GM21737 (cell line): ENCODE results near the gene ELMO1.

Source experiments
- ATAC-seq: cut with Tn5 transposase; IDR thresholded peaks from one replicate; pipeline ENCODE4 v1.9.1; 2021; ENCODE audit warnings: mild to moderate bottlenecking, moderate library complexity; ENCODE audit not compliant: unreplicated experiment

ELMO1 gene

DNA sequence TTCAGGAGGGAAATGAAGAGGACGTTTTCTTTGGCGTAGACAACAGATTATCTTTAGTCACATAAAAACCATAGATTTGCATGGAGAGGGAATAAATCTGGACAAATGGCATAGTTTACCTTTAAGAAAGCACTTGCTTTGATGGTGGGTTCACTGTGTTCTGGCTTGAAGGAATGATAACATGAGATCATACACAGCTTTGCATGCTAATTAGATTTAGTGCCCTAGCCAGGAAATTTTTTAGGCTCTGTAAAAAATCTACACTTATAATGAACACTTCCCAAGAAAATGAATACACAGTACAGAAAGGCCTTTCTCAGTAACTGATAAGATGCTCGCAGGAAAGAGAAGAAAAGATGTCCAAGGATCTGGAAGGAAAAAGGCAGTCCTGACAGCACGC lies 506.1 kb downstream of the ELMO1 start:
- no peak for ATAC-seq

DNA sequence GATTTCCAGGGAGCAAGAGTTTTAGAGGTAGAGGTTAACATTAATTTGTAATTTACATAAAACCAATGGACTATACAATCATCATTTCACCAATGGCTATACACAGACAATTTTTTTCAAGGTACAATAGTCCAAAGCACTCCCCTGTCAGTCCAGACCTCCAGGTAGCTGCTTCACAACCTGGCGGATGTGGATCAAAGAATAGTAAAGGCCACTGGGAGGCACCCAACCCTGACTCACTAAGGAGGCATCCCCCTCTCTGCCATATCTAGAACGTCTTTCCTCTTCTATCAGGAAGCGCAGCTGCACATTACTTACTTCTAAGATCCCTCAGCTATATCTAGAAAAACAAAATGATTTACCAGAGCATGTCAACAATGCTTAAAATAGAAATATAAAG lies 506.6 kb downstream of the ELMO1 start:
- ATAC-seq: no peak

DNA sequence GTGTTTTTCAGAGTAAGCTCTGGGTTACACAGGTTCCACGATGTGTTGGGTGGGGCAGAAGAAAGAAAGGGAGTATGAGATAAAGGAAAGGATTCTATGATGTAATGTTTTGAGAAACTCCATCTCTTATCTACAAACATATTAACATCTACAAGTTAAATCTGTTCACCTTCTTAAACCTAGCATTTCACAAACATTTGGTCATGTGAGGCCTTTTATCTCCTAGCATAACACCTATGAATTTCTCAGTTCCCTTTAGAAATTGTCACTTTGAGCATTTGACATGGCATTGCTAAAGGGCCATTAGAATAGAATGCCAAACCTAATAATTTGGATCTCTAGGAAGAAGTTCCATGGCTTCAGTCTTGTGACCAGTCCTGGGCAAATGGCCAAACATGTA lies 507.3 kb downstream of the ELMO1 start:
- no peak for ATAC-seq

DNA sequence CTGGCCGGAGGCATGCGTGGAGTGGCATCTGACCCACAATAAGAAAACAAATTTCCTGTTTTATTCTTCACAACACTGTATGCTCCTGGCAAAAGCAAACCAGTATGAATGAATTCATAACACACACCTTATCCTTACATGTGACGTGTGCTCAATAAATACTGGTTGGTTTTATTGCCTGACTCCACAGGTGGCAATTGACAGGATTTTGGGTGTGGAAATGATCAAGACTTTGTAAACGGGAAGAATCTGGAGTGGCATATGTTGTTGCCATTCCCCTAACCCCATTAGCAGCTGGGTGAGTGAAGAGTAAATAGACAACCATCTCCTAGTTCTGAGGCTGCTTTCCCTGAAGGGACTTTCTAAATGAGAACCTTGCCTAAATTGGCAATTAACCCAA lies 508.8 kb downstream of the ELMO1 start:
- ATAC-seq: no peak

DNA sequence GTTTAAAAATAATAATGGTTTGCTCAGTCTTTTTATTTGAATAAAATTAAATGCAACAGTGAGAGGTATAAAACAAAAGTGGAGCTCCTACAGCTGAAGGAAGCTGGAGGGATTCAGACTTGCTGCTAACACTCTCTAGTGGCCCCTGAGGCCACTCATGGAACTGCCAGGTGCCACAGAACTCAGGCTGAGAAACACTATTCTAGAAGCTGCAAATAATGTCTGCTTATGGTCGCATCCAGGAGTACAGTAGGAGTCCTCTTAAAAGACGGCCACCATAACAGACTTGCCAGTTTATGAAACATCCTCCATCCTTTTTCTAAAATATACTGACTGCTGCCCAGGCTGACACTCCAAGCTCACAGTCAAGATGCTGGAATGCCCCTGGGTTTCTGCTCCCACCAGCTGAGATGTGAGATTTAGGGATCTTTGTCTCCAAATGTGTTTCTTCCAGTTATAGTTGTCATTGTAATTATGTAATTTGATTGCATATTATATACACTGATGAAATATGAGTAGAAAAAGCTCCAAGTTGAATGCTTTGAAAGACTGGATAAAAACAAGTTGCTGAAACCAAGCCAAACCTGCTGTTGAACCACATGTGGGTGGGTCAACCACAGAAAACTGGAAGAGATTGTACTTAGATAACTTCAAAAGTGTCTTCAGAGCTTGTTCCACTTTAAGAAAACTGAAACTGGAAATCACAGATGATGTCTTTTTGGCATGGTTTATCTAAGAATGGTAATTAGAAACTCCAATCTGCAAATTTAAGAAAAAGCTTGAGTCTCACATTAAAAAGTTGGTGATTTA lies 510.7 kb downstream of the ELMO1 start:
- no peak for ATAC-seq

DNA sequence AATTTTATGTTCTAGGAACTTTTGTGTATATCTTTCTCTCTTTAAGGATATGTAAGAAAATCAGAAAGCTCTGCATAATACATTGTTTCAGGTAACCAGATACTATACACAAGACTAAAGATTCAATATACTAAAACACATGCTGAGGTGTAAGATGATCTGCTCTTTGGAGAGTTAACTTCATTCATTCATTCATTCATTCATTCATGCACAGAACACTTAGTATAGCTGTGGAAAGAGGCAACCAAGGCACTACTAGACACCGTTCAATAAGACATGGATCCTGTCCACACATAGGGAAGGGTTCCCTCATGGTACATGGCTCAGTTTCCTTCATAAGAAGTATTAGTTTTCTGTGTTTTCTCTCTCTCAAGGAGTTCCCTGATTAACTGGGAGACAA lies 516.8 kb downstream of the ELMO1 start:
- ATAC-seq: no peak

DNA sequence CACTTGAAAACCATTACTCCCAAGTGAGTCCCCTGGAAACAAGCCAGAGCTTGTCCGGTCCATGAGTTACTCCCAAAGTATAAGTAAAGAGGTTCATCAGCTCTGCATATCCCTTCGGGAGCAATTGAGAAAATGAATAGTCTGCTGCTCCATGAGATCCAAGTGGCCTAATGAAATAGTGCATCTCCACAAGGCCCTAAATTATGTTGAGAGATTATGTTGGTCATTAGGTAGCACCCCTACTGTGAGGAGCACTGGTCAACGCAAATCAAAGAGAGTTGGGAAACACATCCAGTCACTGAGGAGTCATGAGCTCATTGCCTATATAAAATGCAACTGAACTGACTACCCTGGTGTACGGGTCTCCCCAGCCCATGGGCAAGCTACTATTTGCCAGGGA lies 518.9 kb downstream of the ELMO1 start:
- ATAC-seq: no peak

DNA sequence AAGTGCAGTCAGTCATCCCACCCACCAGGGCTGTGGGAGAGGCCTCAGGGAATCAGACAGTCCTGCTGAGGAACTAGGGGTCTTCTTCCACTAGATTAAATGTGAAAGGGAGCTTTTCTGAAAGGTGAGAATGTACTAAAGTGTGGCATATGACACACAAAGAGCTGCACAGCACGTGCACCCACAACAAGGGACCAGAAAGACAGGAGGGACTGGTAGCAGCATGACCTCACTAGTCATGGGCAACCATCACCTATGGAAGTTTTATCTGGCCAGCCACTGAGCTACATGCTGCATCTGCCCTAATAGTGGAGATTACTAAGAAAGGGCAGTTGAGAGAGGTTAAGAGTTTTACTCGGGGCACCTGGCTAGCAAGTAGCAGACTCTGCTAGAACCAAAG lies 519.9 kb downstream of the ELMO1 start:
- ATAC-seq: no peak

DNA sequence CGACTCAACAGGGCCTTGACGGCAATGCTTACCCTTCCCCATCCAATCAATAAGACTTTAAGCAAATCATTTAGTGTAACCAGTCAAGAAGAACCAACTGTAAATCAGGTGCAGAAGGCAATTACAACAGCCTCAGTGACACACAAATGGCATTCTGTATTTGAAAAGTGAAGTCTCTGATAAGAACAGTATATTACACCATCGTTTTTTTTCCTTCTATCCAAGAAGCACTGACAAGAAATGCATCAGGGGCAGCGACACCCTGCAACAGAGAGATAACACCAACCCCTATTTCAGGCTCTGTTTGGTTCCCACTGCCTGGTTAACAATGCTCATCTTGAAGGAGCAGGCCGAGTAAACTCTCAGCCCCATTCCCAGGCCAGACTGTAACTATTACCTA lies 520.4 kb downstream of the ELMO1 start:
- ATAC-seq: no peak

DNA sequence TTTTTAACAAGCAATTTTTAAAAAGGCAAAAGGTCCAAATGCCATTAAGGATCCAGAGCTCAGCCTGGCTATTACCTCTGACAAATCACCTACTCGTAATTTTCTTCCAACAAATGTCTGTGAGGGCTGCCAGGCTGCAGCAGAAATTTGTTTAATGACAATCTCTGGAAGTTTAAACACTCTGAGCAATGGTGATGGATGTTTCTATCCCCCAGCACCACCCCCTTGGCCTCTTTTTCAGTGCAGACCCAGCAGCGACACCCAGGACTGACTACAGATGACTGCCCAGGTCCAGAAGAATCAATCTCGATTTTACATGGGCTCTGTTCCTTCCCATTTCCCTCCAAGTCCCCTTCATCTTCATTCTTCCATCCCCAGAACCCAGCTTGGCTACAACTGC lies 523.0 kb downstream of the ELMO1 start:
- ATAC-seq: no peak

DNA sequence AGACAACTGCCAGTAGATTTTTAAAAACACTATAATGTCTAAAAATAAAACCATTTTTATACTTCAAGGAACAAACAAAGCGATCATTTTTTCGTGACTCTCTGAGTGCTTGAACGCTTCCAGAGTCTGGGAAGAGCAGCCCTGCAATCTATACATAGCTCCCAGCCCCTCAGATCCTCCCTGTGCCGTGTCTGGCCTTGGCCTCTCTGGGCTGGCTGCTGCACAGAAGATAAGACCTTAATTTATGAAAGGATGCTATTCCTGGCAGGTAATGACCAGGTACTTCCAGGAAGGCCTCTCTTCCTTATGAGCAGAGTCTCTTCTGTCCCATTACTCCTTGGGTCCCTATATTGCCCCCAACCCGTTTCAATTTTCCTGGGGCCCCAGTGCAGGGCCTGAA lies 523.5 kb downstream of the ELMO1 start:
- no peak for ATAC-seq

DNA sequence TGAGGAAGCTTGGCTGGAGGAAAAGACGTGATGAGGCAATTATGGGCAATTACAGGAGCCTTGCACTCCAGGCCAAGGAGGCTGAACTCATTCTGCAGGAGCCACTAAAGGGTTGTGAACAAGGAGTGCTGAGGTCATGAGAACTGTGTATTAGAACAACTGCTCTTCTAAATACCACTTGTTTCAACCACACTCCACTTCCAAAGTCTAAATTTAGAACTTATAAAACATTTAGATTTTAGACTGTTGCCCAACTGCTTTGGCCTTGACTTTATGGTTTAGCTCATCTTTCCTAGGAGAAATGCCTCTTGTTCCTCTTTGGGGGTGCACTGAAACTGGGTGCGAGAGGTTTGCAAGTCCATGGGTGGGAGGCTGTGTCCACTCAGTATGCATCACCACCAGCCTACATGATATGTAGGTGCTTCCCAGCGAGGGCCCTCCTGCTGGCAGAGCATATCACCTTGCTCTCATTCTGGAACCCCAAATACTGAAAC lies 524.7 kb downstream of the ELMO1 start:
- no peak for ATAC-seq

DNA sequence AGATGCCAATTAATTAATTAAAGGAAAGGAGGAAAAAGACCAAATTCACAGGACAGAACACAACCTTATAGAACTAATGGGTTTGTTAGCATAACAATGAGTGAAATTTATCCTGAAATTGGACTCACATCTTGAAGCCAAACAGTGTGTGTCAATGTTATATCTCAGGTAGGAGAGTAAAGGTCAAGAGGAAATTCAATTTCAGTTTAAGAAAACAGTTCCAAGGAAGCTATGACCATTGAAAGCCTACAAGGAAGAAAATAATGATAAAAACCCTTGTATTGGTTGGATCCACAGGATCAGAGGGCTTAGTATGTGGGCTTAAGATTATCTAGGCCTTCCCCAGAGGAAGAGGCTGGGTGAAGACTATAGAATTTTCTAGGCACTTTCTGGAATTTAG lies 525.5 kb downstream of the ELMO1 start:
- no peak for ATAC-seq

DNA sequence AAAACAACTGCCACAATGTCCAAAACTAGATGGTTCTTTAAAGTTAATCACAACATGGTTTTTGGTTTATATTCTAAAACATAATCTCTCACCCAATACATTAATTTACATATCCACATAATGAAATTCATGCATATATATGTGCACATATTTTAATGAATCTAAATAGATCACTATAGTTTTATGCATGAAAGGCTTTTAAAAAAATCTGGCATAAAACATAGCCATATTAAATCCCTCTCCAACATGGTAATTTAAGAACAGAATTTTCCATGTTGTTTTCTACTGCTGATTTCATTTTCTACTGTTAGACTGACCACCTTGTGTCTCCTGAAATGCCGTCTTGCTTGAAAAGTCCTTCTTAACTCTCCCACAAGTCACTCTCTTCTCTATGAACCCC lies 528.2 kb downstream of the ELMO1 start:
- ATAC-seq: no peak

DNA sequence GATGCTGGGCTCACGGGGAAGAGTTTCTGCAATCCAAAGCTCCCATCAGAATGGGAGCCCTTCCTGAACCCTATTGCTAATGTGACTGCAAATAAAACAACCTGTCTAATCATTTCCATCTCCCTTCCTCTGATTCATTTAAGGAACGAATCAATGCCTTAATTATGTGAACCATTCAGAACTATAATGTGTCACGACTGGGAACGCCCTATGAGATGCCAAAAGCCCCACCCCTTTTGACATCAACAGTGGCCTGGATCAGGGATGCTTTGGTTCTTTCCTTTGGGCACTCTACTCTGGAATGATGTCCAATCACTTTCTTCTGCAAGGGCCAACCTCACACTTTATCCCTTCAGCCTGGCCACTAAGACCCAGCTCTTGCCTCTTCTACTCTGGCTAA lies 528.9 kb downstream of the ELMO1 start:
- ATAC-seq: no peak

DNA sequence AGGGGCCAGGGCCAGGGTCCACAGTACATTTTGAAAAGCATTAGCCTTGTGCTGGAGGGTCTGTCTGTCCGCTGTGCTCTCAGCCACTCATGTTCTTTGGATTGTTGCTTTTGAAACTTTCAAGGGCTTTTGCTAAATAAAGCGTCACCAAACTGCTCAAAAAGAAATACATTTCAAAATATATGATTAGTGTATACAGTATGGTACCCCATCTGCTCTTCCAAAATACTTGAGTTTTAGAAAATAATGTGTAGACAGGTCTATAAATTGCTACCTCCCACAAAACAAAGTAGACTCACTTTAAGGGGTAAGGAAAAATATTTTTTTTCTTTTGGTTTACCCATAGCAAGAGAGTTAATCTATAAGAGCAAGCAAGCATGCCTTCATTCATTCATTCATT lies 530.1 kb downstream of the ELMO1 start:
- no peak for ATAC-seq

DNA sequence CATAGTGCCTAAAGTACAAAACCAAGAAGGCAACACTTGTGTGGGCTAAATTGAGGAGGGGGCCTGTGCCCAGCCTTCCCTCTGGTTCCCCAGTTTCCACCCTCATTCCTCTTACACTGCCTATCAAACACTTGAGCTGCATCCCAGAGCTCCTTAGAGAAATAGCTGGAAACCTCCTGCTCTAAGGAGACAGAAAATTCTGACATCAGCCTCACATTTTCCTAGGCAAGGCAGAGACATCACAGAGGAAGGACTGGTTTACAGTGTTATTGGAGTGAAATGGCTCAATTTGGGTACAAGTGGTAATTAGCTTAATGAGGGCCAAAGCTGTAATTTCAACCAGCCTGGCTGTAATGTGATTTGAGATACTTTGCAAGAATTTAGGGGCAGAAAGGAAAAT lies 532.0 kb downstream of the ELMO1 start:
- no peak for ATAC-seq

DNA sequence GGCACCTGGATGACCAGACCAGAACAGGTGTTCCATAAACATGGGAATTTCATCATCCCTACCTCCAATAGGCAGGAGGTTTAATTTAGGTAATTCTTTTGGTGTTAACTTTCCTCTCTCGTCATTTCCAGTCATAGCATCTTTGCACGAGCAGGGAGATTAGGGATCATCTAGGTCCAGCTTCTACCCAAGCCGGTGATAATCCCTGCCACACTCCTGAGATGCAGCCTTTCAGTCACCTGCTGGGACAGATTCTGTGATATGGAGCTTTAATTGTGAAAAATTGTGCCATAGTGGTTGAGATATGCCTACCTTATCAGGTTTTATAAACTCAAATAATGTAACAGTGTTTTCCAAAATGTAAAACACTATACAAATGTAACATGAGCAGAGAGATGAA lies 532.5 kb downstream of the ELMO1 start:
- ATAC-seq: no peak

DNA sequence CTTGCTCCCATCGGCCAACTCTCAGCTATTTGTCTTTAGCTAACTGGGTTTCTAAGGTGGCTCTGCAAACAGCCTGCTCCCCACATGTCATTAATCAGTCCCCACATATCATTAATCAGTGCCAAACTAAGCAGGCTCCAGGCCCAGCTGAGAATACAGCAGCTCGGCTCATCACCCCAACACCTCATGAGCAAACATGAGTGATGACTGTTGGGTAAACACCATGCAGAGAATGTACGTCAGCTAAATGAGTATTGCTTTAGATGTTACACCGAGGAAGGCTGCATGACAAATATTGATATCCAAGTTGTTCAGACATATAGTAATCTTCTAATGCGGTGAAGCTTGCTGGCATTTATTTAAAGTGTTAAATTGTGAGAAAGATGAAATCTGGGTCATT lies 536.9 kb downstream of the ELMO1 start:
- no peak for ATAC-seq

DNA sequence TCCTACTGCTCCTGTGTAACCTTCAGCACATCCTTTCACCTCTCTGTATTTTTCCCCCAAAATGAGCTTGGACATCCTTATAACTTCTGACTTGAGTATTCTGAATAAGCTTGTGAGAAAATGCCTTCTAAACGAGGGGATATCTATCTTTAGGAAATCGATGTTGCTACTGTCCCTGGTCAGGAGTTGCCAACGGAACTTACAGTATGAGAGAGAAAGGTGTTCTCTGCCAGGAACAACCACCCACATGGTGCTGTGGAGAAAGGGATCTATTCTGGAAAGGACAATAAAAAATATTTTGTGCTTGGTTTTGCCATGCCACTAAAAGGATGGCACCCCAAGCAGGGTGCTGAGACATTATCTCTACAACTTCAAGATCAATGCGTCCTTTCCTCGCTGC lies 537.8 kb downstream of the ELMO1 start:
- no peak for ATAC-seq

DNA sequence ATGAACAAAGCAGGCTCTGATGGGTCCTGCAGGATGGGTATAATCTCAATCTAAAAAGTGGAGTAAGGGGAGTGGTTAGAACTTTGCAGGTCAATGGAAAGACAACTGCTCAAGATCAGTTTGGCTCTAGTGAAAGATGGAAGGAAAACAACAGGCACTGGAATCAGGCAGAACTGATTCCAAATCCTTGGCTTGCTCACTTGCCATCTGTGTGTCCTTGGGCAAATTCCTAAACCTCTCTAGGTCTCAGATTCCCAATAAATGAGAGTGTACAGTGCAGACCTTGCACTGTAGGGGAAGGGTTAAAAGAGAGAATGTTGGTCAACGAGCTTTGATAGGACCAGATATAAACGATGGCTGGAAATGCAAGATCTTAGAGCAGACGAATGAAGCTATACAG lies 538.3 kb downstream of the ELMO1 start:
- ATAC-seq: no peak

DNA sequence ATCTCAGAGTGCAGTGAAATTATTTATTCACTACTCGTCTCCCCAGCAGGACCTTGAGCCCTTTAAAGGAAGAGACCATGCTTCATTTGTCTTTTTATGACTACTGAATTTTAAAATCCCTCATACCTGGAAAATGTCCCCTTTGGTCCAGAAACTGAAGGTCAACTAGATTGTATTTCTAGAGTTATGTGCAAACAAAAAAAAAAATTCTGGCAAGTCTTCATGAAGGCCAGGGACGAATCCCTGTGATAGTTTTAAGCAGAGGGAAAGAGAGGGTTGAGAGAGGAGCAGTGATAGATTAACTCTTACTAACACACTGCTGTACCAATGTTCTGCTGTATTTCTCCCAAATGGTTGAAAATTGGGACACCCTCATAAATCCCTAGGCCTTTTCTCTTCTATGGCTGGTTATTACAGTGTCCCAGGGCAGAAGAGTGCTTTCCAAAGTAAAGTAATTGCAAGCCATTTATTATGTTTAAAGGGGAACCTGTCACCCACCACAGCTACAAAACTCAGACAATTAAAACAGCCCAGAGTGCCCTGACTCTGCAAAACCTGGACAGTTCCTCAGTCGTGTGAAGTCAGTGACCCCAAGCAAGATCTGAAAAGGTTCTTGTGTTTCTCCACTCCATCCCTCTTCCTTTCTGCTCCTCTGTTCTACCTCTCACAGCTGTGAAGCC lies 541.6 kb downstream of the ELMO1 start:
- no peak for ATAC-seq

DNA sequence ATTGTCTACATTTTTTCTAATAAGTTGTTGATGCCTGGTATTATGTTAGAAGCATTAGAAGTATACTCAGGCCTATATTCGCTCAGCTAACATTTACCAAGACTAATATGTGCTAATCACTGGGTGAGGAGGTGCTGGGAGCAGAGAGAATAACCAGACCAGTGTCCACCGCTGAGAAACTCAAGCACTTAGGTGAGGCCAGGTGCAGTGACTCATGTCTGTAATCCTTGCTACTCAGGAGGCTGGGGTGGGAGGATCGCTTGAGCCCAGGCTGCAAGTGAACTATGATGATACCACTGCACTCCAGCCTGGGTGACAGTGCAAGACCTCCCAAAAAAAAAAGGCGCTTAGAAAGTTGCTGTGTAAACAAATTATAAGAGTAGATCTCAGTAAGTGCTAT lies 542.2 kb downstream of the ELMO1 start:
- no peak for ATAC-seq
